HepG2 (cell line): ENCODE measurements around the gene SLC35B2.

Experiments
- BRCA1 ChIP-seq: sonication (generic); formaldehyde crosslinking; IDR thresholded peaks from 2 replicates; pipeline ENCODE4 v1.4.0; 2020; ENCODE audit warnings: missing genetic modification reagents
- CC2D1A ChIP-seq: sonication (generic); formaldehyde crosslinking; IDR thresholded peaks from 2 replicates; pipeline ENCODE4 v1.8.1; 2023; ENCODE audit warnings: mild to moderate bottlenecking, missing genetic modification reagents
- GATAD2A ChIP-seq: IDR thresholded peaks from 2 replicates; pipeline ENCODE4 v1.6.1; 2016
- NFRKB ChIP-seq: fragments of 450-650 bp; IDR thresholded peaks from 2 replicates; pipeline ENCODE4 v1.6.1; 2017
- POLR2AphosphoS5 ChIP-seq: IDR thresholded peaks from 2 replicates; pipeline ENCODE4 v1.6.1; 2012; ENCODE audit warnings: low read depth, low read length
- SP2 ChIP-seq: sonication (generic); formaldehyde crosslinking; IDR thresholded peaks from 2 replicates; pipeline ENCODE4 v1.5.1; 2020; ENCODE audit warnings: mild to moderate bottlenecking, missing genetic modification reagents
- ZC3H13 ChIP-seq: sonication (generic); formaldehyde crosslinking; IDR thresholded peaks from 2 replicates; pipeline ENCODE4 v1.8.1; 2023; ENCODE audit warnings: mild to moderate bottlenecking, missing genetic modification reagents, moderate library complexity
- ZNF335 ChIP-seq: sonication (generic); formaldehyde crosslinking; IDR thresholded peaks from 2 replicates; pipeline ENCODE4 v1.4.0; 2020; ENCODE audit warnings: missing genetic modification reagents
- ZNF672 ChIP-seq: sonication (generic); formaldehyde crosslinking; IDR thresholded peaks from 2 replicates; pipeline ENCODE4 v1.8.1; 2022; ENCODE audit warnings: missing genetic modification reagents
- ZNF749 ChIP-seq: sonication (generic); formaldehyde crosslinking; IDR thresholded peaks from 2 replicates; pipeline ENCODE4 v1.8.0; 2022; ENCODE audit warnings: mild to moderate bottlenecking, missing genetic modification reagents, moderate library complexity, borderline replicate concordance
- TF ChIP-seq, protein P1 (sequence below): sonication (generic); formaldehyde crosslinking; IDR thresholded peaks from 2 replicates; pipeline ENCODE4 v1.5.0; 2020; ENCODE audit warnings: mild to moderate bottlenecking, missing genetic modification reagents, moderate library complexity

DNA sequence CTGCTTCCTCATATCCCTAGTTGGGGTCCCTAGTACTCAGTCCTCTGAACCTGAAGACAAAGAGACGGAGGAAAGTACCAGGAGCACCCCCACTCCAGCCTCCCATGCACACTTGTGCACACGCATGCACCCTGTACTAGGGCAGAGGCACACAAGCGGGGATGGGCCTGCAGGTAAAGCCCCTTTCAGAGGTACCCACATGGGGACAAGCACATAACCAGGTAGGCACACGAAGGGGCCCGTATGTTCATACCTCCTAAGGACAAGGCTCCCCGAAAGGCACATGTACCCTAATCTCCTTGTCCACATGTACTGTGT, 14.0 kb upstream of the SLC35B2 start:
- TF ChIP-seq GATAD2A (no peak), CC2D1A (no peak), BRCA1 (no peak), POLR2AphosphoS5 (no peak), NFRKB (no peak), ZC3H13 (CRISPR knock-in tag) (no peak), ZNF672 (CRISPR knock-in tag) (no peak), SP2 (CRISPR knock-in tag) (no peak), ZNF335 (CRISPR knock-in tag) (no peak), ZNF749 (CRISPR knock-in tag) (no peak)
- TF ChIP-seq, protein P1, sequence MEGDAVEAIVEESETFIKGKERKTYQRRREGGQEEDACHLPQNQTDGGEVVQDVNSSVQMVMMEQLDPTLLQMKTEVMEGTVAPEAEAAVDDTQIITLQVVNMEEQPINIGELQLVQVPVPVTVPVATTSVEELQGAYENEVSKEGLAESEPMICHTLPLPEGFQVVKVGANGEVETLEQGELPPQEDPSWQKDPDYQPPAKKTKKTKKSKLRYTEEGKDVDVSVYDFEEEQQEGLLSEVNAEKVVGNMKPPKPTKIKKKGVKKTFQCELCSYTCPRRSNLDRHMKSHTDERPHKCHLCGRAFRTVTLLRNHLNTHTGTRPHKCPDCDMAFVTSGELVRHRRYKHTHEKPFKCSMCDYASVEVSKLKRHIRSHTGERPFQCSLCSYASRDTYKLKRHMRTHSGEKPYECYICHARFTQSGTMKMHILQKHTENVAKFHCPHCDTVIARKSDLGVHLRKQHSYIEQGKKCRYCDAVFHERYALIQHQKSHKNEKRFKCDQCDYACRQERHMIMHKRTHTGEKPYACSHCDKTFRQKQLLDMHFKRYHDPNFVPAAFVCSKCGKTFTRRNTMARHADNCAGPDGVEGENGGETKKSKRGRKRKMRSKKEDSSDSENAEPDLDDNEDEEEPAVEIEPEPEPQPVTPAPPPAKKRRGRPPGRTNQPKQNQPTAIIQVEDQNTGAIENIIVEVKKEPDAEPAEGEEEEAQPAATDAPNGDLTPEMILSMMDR (CRISPR knock-in tag), result no peak
